SK-N-SH treated with all-trans-retinoic acid at 6 μM for 48 hours (cell line): Measurements from ENCODE around the gene SLC4A7.

Experiments
- ARNTL ChIP-seq: fragments of 450-650 bp; formaldehyde crosslinking; IDR thresholded peaks from 2 replicates; pipeline ENCODE4 v1.5.0; 2020; ENCODE audit warnings: low read depth, mild to moderate bottlenecking, moderate library complexity, borderline replicate concordance
- BACH2 ChIP-seq: fragments of 250-450 bp; sonication (Bioruptor Pico); IDR thresholded peaks from 2 replicates; pipeline ENCODE4 v1.9.0; 2021; ENCODE audit warnings: mild to moderate bottlenecking, borderline replicate concordance
- GLIS3 ChIP-seq: fragments of 250-450 bp; sonication (Bioruptor Pico); IDR thresholded peaks from 2 replicates; pipeline ENCODE4 v1.5.0; 2020; ENCODE audit warnings: mild to moderate bottlenecking, moderate library complexity
- OSR1 ChIP-seq: fragments of 250-450 bp; sonication (Bioruptor Pico); IDR thresholded peaks from 2 replicates; pipeline ENCODE4 v1.8.0; 2022; ENCODE audit warnings: moderate library complexity, mild to moderate bottlenecking, inconsistent platforms
- POU6F1 ChIP-seq: fragments of 250-450 bp; sonication (Bioruptor Pico); IDR thresholded peaks from 2 replicates; pipeline ENCODE4 v1.8.0; 2021; ENCODE audit warnings: low read depth, mild to moderate bottlenecking, moderate library complexity, borderline replicate concordance
- RARB ChIP-seq: fragments of 250-450 bp; sonication (Bioruptor Pico); IDR thresholded peaks from 2 replicates; pipeline ENCODE4 v1.8.0; 2021; ENCODE audit warnings: mild to moderate bottlenecking, moderate library complexity
- TSHZ2 ChIP-seq: fragments of 250-450 bp; sonication (Bioruptor Pico); IDR thresholded peaks from 2 replicates; pipeline ENCODE4 v1.5.0; 2020; ENCODE audit warnings: mild to moderate bottlenecking, moderate library complexity
- ZFP30 ChIP-seq: fragments of 450-650 bp; formaldehyde crosslinking; IDR thresholded peaks from 2 replicates; pipeline ENCODE4 v1.5.0; 2022; ENCODE audit warnings: mild to moderate bottlenecking, moderate library complexity

DNA sequence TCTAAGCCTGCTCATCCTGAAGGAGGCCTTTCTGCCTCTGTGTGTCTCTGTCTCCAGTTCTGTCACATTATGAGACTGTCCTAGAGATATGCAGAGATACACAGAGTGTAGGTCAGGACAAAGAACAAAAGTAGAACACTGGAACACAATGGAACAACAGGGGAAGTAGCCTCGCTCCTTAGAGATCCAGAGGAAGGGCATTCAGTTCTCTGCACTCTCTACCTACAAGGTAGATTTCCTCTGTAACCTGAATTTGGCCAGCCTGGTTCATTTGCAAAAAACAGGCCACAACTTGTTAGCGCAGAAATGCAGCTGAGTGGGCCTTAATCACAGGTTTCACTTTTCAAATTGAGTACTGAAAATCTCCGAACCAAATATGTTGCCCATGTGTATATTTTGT lies 134.4 kb downstream of the SLC4A7 start:
- TF ChIP-seq BACH2 (CRISPR knock-in tag) = no peak
- no peak for TF ChIP-seq RARB (CRISPR knock-in tag)
- TF ChIP-seq ZFP30 (CRISPR knock-in tag) = no peak
- no peak for TF ChIP-seq OSR1
- no peak for TF ChIP-seq POU6F1 (CRISPR knock-in tag)
- TF ChIP-seq TSHZ2 (CRISPR knock-in tag) = no peak
- TF ChIP-seq ARNTL (CRISPR knock-in tag) = no peak
- TF ChIP-seq GLIS3 (CRISPR knock-in tag) = no peak
